Activated CD4-positive, CD25-positive, alpha-beta regulatory T cell treated with anti-CD3 and anti-CD28 coated beads, Interleukin-2, amount 50 U/mL, for 16 hours (primary cell): ENCODE measurements around the gene LHX5.

Source experiments
- DNase-seq: peaks from one replicate; pipeline ENCODE4 v3.0.0-alpha.2; 2020; ENCODE audit warnings: low read depth, low spot score

Gene LHX5

GRCh38 chr12:113414519-113415038 is 57.1 kb downstream of the LHX5 start:
- no peak for DNase-seq

GRCh38 chr12:113413488-113413939 is 58.2 kb downstream of the LHX5 start:
- no peak for DNase-seq
